Eye (tissue), 1 donor: Measurements from ENCODE around the gene FTSJ3.
"Not testable (repeated sequence)": the region's sequence is repeated elsewhere in the genome, so short reads cannot be mapped to it uniquely, and the experiment has no call there.

Source experiments
- DNase-seq: peaks from one replicate; pipeline ENCODE4 v3.0.0-alpha.2; 2015

The FTSJ3 gene

GRCh38 chr17:63827002-63827800 is at the start of gene FTSJ3, which contains the start of gene PSMC5:
Gene FTSJ3 (minus strand): TSS chr17:63827663. CDS start chr17:63826902, 761 bp downstream.
Gene PSMC5 (plus strand): TSS chr17:63827431. CDS start chr17:63827491, 60 bp downstream.
- peak; percentile 99 for DNase-seq

- not testable (repeated sequence) for DNase-seq
These were observed 47.2 kb upstream of the FTSJ3 start for GRCh38 chr17:63874693-63875092.

GRCh38 chr17:63874061-63874626 is 46.7 kb upstream of the FTSJ3 start:
- not testable (repeated sequence) for DNase-seq

GRCh38 chr17:63873577-63873976 is 46.1 kb upstream of the FTSJ3 start, which contains the start of gene CSH2:
Gene CSH2 (minus strand): TSS chr17:63873677. CDS start chr17:63873614, 63 bp downstream.
- DNase-seq = not testable (repeated sequence)

- DNase-seq = not testable (repeated sequence)
These were observed 44.3 kb upstream of the FTSJ3 start for GRCh38 chr17:63871646-63872365.

- DNase-seq = not testable (repeated sequence)
These were observed 42.8 kb upstream of the FTSJ3 start for GRCh38 chr17:63870292-63870665.

- DNase-seq = not testable (repeated sequence)
These were observed 42.2 kb upstream of the FTSJ3 start for GRCh38 chr17:63869491-63870291.

- DNase-seq = not testable (repeated sequence)
These were observed 39.2 kb upstream of the FTSJ3 start for GRCh38 chr17:63866625-63867024.

- DNase-seq = no peak
These were observed 31.8 kb upstream of the FTSJ3 start for GRCh38 chr17:63859257-63859656.

- DNase-seq = not testable (repeated sequence)
These were observed 29.0 kb upstream of the FTSJ3 start for GRCh38 chr17:63856425-63856824.

- no peak for DNase-seq
These were observed 27.7 kb upstream of the FTSJ3 start for GRCh38 chr17:63855185-63855584.

GRCh38 chr17:63854709-63855108 is 27.2 kb upstream of the FTSJ3 start:
- DNase-seq = no peak

GRCh38 chr17:63853260-63853659 is 25.8 kb upstream of the FTSJ3 start:
- DNase-seq = no peak

- no peak for DNase-seq
These were observed 22.9 kb upstream of the FTSJ3 start for GRCh38 chr17:63850401-63850800.

GRCh38 chr17:63848834-63849689 is 21.6 kb upstream of the FTSJ3 start:
- DNase-seq = peak; percentile 95

- DNase-seq = no peak
These were observed 20.2 kb upstream of the FTSJ3 start for GRCh38 chr17:63847525-63848249.

GRCh38 chr17:63845509-63845908 is 18.0 kb upstream of the FTSJ3 start:
- DNase-seq = no peak

- no peak for DNase-seq
These were observed 16.6 kb upstream of the FTSJ3 start for GRCh38 chr17:63843910-63844677.

- peak; percentile 29 for DNase-seq
These were observed 16.0 kb upstream of the FTSJ3 start for GRCh38 chr17:63843387-63843888.
